CD8-positive, alpha-beta memory T cell (primary cell): ENCODE results near the gene GSTM2. TPM values are rescaled to one million over a fixed set of nuclear protein-coding genes. Genes with fewer than 3 reads are reported as not detected.

Experiments used
- CTCF ChIA-PET: fragments of 350-600 bp; sonication (Branson Sonifier 250); formaldehyde crosslinking; loops from one replicate; lab custom pipeline; 2021; ENCODE audit warnings: antibody characterized with exemption; lab: Charles Lee
- POLR2A ChIA-PET: fragments of 350-600 bp; sonication (Branson Sonifier 250); formaldehyde crosslinking; loops from one replicate; lab custom pipeline; 2021; ENCODE audit warnings: antibody characterized with exemption; lab: Charles Lee
- DNase-seq, 5 donors: peaks; one replicate each; pipeline versions ENCODE4 v3.0.0 to v3.0.0-alpha.2; 2020 to 2022; ENCODE audit warnings: mixed read lengths in 1 of 5
- H3K27ac ChIP-seq: one replicate; pipeline ENCODE4 v1.7.0; 2013; ENCODE audit warnings: low read depth, mild to moderate bottlenecking, low read length, moderate library complexity
- H3K27me3 ChIP-seq: 2 replicates; pipeline ENCODE4 v1.7.0; 2013; ENCODE audit warnings: low read length, mild to moderate bottlenecking; ENCODE audit not compliant: insufficient read depth, poor library complexity, severe bottlenecking
- H3K36me3 ChIP-seq: 2 replicates; pipeline ENCODE4 v1.7.0; 2013; ENCODE audit warnings: mild to moderate bottlenecking, low read length, moderate library complexity; ENCODE audit not compliant: insufficient read depth
- H3K4me1 ChIP-seq: 2 replicates; pipeline ENCODE4 v1.7.0; 2013; ENCODE audit warnings: mild to moderate bottlenecking, low read length, moderate library complexity; ENCODE audit not compliant: insufficient read depth
- H3K4me3 ChIP-seq: 2 replicates; pipeline ENCODE4 v1.7.0; 2013; ENCODE audit warnings: mild to moderate bottlenecking, low read length
- H3K9me3 ChIP-seq: 2 replicates; pipeline ENCODE4 v1.7.0; 2013; ENCODE audit warnings: mild to moderate bottlenecking, low read length
- H3K27ac Mint-ChIP-seq, 8 donors: one replicate each; pipeline ENCODE4 v1.8.0; 2020 to 2021; ENCODE audit warnings: mixed read lengths in 8 of 8, mild to moderate bottlenecking in 6 of 8, inconsistent platforms in 3 of 8, moderate library complexity in 3 of 8
- H3K27me3 Mint-ChIP-seq, 2 donors: one replicate each; pipeline ENCODE4 v1.8.0; 2020 to 2021; ENCODE audit warnings: mixed read lengths in 2 of 2, mild to moderate bottlenecking in 1 of 2, moderate library complexity in 1 of 2
- H3K36me3 Mint-ChIP-seq, 3 donors: one replicate each; pipeline ENCODE4 v1.8.0; 2020 to 2021; ENCODE audit warnings: mixed read lengths in 3 of 3, inconsistent platforms in 1 of 3, mild to moderate bottlenecking in 1 of 3
- H3K4me1 Mint-ChIP-seq, 3 donors: one replicate each; pipeline ENCODE4 v1.8.0; 2020 to 2021; ENCODE audit warnings: mixed read lengths in 3 of 3, inconsistent platforms in 1 of 3, mild to moderate bottlenecking in 1 of 3
- H3K4me3 Mint-ChIP-seq, 7 donors: one replicate each; pipeline ENCODE4 v1.8.0; 2020 to 2021; ENCODE audit warnings: mixed read lengths in 7 of 7, mild to moderate bottlenecking in 6 of 7, moderate library complexity in 4 of 7, inconsistent platforms in 2 of 7
- H3K9me3 Mint-ChIP-seq, 5 donors: one replicate each; pipeline ENCODE4 v1.8.0; 2020 to 2022; ENCODE audit warnings: mixed read lengths in 5 of 5, mild to moderate bottlenecking in 3 of 5, moderate library complexity in 2 of 5, inconsistent platforms in 1 of 5
- polyA plus RNA-seq: library from polyadenylated mRNA; unstranded; fragments of 300-500 nt; fragmentation: Illumina TruSeq; gene quantifications from one replicate; pipeline ENCODE4 v1.2.3, GENCODE V29; 2021
- total RNA-seq, 2 experiments: library from RNA; stranded (reverse); gene quantifications; one replicate each; pipeline ENCODE4 v1.2.3, GENCODE V29; 2021

Gene GSTM2
- total and polyA plus RNA-seq, 3 experiments from 2014 or later, result 2.6 to 3.1 (median 2.7) TPM

DNA sequence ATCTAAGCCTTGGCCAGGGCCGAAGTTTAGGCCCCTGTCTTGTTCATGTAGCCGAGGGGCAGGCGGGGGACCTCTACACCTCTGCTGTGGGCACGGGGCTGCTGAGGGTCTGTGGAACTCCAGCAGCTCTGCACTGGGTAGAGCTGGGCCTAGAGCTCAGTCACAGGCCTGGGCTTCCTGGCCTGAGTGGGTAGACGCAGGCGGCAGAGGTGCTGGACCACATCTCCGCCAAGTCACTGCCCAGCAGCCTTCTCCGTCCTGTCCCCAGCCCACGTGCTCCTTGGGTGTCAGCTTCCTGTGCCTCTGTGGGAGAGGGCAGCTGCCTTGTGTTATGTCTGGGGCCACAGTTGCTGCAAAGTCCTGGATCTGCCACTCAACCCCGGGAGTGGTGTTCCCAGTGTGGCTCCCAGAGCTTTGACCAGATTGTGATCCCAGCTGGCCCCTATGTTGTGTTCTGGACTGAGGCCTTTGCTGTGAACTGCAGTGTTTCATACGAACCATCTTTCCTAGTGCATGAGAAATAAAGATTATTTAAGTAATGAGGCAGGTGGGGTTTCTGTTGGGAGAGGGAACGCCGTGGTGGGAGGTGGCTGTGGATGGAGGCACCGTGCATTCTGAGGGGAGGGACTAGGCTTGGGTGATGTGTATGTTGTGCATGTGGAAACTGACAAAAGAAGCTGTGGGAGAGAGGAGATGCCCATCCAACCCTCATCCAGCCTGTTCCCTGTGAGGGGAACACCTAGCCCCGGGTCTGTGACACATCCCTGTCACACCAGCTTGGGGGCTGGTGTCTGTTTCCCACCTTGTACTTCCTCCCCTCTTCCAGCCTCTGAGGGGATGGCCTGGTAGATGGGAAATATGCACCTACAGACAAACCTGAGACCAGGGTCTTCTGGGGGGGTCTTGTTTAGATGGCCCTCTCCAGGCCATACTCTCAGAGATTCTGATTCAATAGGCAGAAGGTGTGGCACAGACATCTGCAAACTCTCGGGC is 36.0 kb upstream of the GSTM2 start:
- H3K4me1 Mint-ChIP-seq, result peaks cover 6 to 9% (median 7%) of the 10 kb centered on the region in 3 donors
- Histone ChIP-seq H3K4me1 (peaks cover 9% of the 10 kb centered on the region), H3K9me3 (no peaks in the 10 kb centered on the region), H3K27ac (no peak overlapping the region), H3K27me3 (no peaks in the 10 kb centered on the region), H3K4me3 (no peak overlapping the region), H3K36me3 (peaks cover 26% of the 10 kb centered on the region)
- POLR2A ChIA-PET, result no interaction called here
- peak overlapping the region in 4 of 8 donors; percentile 54 to 71 (median 64) for H3K27ac Mint-ChIP-seq
- CTCF ChIA-PET, result interaction anchor here (1.1 to 6.5 kb wide), 11 partner anchors 8 to 100 kb away, joined by 3 to 51 read pairs (median 12); partner anchors contain the start of gene GNAI3
- no peak overlapping the region for H3K4me3 Mint-ChIP-seq
- H3K36me3 Mint-ChIP-seq, result peaks cover 3 to 50% (median 6%) of the 10 kb centered on the region in 3 donors
- H3K27me3 Mint-ChIP-seq, result peaks cover 0 to 5% of the 10 kb centered on the region in 2 donors
- no peak for DNase-seq
- no peaks in the 10 kb centered on the region for H3K9me3 Mint-ChIP-seq

DNA sequence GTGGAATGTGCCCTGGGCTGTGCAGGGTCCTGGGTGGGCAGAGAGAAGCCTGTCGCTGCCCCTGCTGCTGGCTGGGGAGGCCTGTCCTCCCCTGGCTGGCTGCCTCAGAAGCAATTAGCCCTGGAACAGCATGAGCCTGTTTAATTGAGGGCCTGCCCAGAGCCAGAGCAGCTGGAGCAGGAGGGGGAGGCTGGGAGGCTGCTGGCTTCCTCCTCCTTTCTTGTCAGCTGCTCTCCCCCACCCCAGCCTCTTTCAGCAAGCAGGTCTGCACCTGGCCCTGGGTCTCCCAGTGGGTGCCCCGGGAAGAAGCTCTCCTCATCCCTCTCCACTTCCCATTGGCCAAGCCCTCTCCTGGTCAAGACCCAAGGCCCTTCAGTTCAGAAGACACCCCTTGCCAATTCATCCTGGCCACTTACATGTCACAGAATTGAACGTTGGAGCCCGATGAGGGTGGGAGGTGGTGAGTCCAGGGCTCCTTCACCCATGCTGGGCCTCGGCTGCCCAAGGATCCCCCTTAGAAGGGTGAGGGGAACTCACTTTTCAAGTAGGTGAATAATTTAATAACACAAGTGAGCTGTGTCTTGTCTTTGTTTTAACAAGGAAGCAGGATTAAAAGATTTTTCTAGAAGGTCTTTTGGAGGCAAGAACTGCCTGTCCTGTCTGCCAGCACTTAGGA is 35.0 kb upstream of the GSTM2 start:
- H3K36me3 ChIP-seq, result peaks cover 24% of the 10 kb centered on the region
- ChIA-PET CTCF (interaction anchor here (0.6 to 6.5 kb wide), 5 partner anchors 7 to 139 kb away, joined by 3 to 27 read pairs (median 16); partner anchors contain the start of gene CYB561D1), POLR2A (no interaction called here)
- peaks cover 3 to 40% (median 6%) of the 10 kb centered on the region in 3 donors for H3K36me3 Mint-ChIP-seq
- DNase-seq, result no peak
- peaks cover 9% of the 10 kb centered on the region for H3K4me1 ChIP-seq
- peaks cover 6 to 9% (median 7%) of the 10 kb centered on the region in 3 donors for H3K4me1 Mint-ChIP-seq
- H3K9me3 Mint-ChIP-seq, result no peaks in the 10 kb centered on the region
- no peaks in the 10 kb centered on the region for H3K27me3 ChIP-seq
- H3K27me3 Mint-ChIP-seq, result peaks cover 0 to 6% of the 10 kb centered on the region in 2 donors
- peak overlapping the region in 2 of 8 donors; percentile 46 to 80 for H3K27ac Mint-ChIP-seq
- H3K9me3 ChIP-seq, result no peaks in the 10 kb centered on the region
- no peak overlapping the region for H3K27ac ChIP-seq
- H3K4me3 Mint-ChIP-seq, result no peak overlapping the region
- no peak overlapping the region for H3K4me3 ChIP-seq

DNA sequence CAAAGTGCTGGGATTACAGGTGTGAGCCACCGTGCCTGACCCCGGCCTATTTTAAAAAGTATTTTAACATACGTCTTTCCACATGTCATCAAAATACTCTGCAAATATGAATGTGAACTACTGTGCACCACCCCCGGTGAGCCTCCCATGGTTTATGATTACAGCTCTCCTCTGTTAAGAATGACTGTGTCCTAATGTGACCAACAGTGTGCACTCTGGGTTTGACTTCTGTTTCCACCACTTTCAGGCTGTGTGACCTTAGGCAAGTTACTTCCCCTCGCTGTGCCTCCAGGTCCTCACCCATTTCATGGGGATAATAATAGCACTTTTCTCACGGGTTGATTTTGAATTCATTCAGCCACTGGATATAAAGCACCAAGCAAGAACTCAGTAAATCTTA is 33.6 kb upstream of the GSTM2 start:
- H3K36me3 ChIP-seq, result peaks cover 14% of the 10 kb centered on the region
- no peak overlapping the region for H3K4me3 ChIP-seq
- POLR2A ChIA-PET, result no interaction called here
- no peak overlapping the region for H3K27ac ChIP-seq
- Mint-ChIP-seq H3K27ac (peak overlapping the region in 4 of 8 donors; percentile 4 to 76 (median 58)), H3K27me3 (peaks cover 0 to 6% of the 10 kb centered on the region in 2 donors), H3K9me3 (no peaks in the 10 kb centered on the region), H3K36me3 (peaks cover 3 to 25% (median 6%) of the 10 kb centered on the region in 3 donors), H3K4me3 (no peak overlapping the region), H3K4me1 (peaks cover 6 to 9% (median 7%) of the 10 kb centered on the region in 3 donors)
- CTCF ChIA-PET, result interaction anchor here (1.1 to 6.5 kb wide), 4 partner anchors 9 to 102 kb away, joined by 3 to 27 read pairs (median 6); no protein-coding TSS in a partner anchor
- H3K4me1 ChIP-seq, result peaks cover 9% of the 10 kb centered on the region
- H3K9me3 ChIP-seq, result no peaks in the 10 kb centered on the region
- H3K27me3 ChIP-seq, result no peaks in the 10 kb centered on the region
- DNase-seq, result no peak

DNA sequence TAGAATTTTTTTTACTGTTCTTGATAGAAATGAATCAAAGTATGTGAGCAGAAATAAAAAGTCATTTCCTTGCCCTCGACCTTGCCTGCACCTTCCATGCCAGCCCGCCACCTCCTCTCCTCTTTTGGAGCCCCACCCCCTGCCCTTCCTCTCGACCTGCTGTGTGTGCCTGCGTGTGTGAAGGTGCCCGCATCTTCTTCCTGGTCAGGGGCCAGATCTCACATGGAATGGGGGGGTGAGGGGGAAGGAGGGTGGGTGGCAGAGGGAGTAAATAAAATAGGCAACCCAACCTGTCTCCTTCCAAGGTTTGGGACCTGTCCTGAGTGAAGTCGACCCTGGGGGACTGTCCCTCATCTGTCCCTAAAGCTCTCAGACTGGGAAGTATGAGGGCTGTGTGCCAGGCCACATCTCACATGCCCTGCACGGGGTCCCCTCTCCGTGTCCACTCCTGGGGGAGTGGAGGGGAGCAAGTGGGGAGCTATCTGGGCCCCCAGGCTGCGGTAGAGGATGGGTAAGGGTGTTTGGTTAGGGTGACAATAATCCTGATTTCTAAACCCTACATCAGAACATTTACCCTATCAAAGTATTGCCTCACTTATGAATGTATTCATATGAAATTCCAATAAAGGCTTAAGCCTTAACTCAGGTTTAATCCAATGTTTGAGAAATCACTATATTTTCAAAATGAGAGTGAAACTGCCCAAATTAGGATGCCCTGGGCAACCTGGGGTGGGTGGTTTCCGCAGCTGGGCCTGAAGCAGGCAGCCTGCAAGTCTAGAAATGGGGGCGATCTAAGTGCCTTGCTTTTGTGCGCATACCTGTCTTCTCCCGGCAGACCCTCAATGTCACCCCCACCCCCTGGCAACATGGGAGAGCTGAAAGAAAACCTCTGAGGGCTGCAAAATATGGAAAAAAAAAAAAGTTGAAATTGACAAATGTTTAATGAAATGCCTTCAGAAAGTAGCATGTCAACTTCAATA is 32.8 kb upstream of the GSTM2 start:
- no peak overlapping the region for H3K4me3 Mint-ChIP-seq
- Histone ChIP-seq H3K9me3 (no peaks in the 10 kb centered on the region), H3K27me3 (no peaks in the 10 kb centered on the region), H3K27ac (no peak overlapping the region), H3K4me3 (no peak overlapping the region), H3K36me3 (peaks cover 7% of the 10 kb centered on the region), H3K4me1 (peaks cover 9% of the 10 kb centered on the region)
- ChIA-PET POLR2A (no interaction called here), CTCF (interaction anchor here (1.1 to 7.6 kb wide), 5 partner anchors 8 to 348 kb away, joined by 4 to 90 read pairs (median 7); partner anchors contain the start of gene AHCYL1)
- peaks cover 0 to 17% (median 0%) of the 10 kb centered on the region in 3 donors for H3K36me3 Mint-ChIP-seq
- H3K9me3 Mint-ChIP-seq, result no peaks in the 10 kb centered on the region
- H3K27ac Mint-ChIP-seq, result peak overlapping the region in 5 of 8 donors; percentile 2 to 78 (median 42)
- peaks cover 7 to 10% (median 9%) of the 10 kb centered on the region in 3 donors for H3K4me1 Mint-ChIP-seq
- peaks cover 1 to 6% of the 10 kb centered on the region in 2 donors for H3K27me3 Mint-ChIP-seq
- DNase-seq, result no peak

DNA sequence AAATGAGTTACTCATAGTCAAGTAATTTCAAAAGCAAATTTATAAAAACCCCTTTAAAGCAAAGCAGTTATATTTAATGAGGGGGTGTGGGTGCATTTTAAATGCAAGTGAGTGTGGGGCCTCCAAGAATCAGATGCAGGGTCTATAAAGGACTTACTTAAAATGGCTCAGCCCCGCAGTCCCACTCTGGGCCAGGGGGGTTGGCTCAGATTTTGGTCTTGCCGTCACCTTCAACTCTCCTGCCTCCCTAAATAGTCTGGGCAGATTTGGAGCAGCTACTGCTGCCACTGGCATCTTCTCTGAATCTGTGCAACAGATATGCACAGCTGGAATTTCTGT is 32.0 kb upstream of the GSTM2 start:
- no peak overlapping the region for H3K27ac Mint-ChIP-seq
- POLR2A ChIA-PET, result no interaction called here

DNA sequence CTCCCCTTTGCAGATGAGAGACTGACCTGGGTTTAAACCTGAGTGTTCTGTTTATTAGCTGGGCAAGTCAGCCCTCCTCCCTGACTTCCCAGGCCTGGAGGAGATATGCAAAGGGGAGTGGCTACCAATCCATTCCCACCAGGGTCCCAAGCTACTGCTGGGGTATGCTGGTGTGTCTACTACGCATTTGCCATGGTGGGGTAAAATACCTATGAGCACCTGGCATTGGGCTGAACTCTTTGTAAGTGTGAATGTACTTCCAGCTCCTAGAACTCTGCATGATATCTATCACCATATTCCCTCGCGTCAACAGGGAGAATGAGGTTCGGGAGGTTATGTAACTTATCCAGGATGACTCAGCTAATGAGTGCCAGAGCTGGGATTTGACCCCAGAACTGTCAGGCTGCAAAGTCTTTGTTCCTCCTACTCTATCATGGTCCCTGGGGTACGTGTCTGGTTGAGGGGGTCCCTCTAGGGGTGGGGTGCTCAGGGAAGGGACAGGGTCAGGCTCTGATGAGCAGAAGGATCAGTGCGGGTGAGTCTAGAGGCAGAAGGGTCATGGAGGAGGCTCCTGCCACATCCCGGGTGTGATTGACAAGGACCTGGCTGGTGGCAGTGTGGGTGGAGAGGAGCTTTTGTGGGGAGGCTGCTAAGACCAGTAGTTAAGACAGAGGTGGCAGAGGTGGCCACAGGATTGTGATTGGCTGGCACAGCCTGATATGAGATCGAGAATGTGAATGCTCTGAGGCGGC is 31.5 kb upstream of the GSTM2 start:
- H3K4me3 Mint-ChIP-seq, result no peak overlapping the region
- H3K27ac Mint-ChIP-seq, result no peak overlapping the region
- no peaks in the 10 kb centered on the region for H3K9me3 ChIP-seq
- peaks cover 0 to 9% (median 0%) of the 10 kb centered on the region in 3 donors for H3K36me3 Mint-ChIP-seq
- peaks cover 10 to 16% (median 12%) of the 10 kb centered on the region in 3 donors for H3K4me1 Mint-ChIP-seq
- ChIA-PET CTCF (interaction anchor here (1.2 to 7.6 kb wide), 10 partner anchors 14 to 393 kb away, joined by 3 to 90 read pairs (median 4); partner anchors contain the start of genes AHCYL1 and GNAI3), POLR2A (no interaction called here)
- no peak for DNase-seq
- H3K27ac ChIP-seq, result no peak overlapping the region
- no peaks in the 10 kb centered on the region for H3K9me3 Mint-ChIP-seq
- H3K4me1 ChIP-seq, result peaks cover 9% of the 10 kb centered on the region
- peaks cover 3 to 6% of the 10 kb centered on the region in 2 donors for H3K27me3 Mint-ChIP-seq
- no peaks in the 10 kb centered on the region for H3K27me3 ChIP-seq
- H3K4me3 ChIP-seq, result no peak overlapping the region
- H3K36me3 ChIP-seq, result no peaks in the 10 kb centered on the region

More for the DNA sequence above, 32.0 kb upstream of the GSTM2 start:
- H3K27me3 Mint-ChIP-seq, result peaks cover 3 to 6% of the 10 kb centered on the region in 2 donors
- H3K27me3 ChIP-seq, result no peaks in the 10 kb centered on the region
- H3K36me3 ChIP-seq, result peaks cover 5% of the 10 kb centered on the region
- no peak overlapping the region for H3K4me3 Mint-ChIP-seq
- H3K27ac ChIP-seq, result no peak overlapping the region
- H3K9me3 Mint-ChIP-seq, result no peaks in the 10 kb centered on the region
- H3K4me1 ChIP-seq, result peaks cover 9% of the 10 kb centered on the region
- H3K36me3 Mint-ChIP-seq, result peaks cover 0 to 14% (median 0%) of the 10 kb centered on the region in 3 donors
- H3K9me3 ChIP-seq, result no peaks in the 10 kb centered on the region
- CTCF ChIA-PET, result interaction anchor here (1.5 to 7.6 kb wide), 7 partner anchors 88 to 348 kb away, joined by 3 to 90 read pairs (median 6); partner anchors contain the start of genes AHCYL1 and GNAI3
- H3K4me1 Mint-ChIP-seq, result peaks cover 10 to 16% (median 12%) of the 10 kb centered on the region in 3 donors
- DNase-seq, result no peak
- no peak overlapping the region for H3K4me3 ChIP-seq
